A549 (cell line): ENCODE results near the gene TMEM253. TPM values are rescaled to one million over a fixed set of nuclear protein-coding genes. Genes with fewer than 3 reads are reported as not detected.

ENCODE experiments used
- ATAC-seq, 2 experiments: fragments of 200-7000 bp in 1 of 2; fragments of >200 bp in 1 of 2; cut with Nextera tagmentation in 1 of 2; cut with Tn5 transposase in 1 of 2; 3 replicates each; pipeline versions ENCODE4 v1.8.0 to v1.9.1; 2018 to 2020; ENCODE audit warnings: mild to moderate bottlenecking in 1 of 2, moderate library complexity in 1 of 2
- CTCF ChIA-PET: fragments of 300-600 bp; sonication (Branson Sonifier 250); formaldehyde crosslinking; extraction: SDS; loops from one replicate; lab custom pipeline; 2021; ENCODE audit warnings: antibody characterized with exemption, inconsistent platforms; lab: Yijun Ruan, JAX
- POLR2A ChIA-PET: fragments of 350-600 bp; formaldehyde crosslinking; extraction: SDS; loops from one replicate; lab custom pipeline; 2021; ENCODE audit warnings: antibody characterized with exemption, inconsistent platforms; lab: Yijun Ruan, JAX
- DNase-seq, 2 experiments: peaks; one replicate each; pipeline versions ENCODE4 v3.0.0 to v3.0.0-alpha.2; 2011 to 2016; ENCODE audit warnings: low read depth in 1 of 2, low spot score in 1 of 2
- FAIRE-seq: peaks from 2 replicates; lab custom pipeline; 2011; peaks lifted over from hg19 to GRCh38; lab: Jason Lieb, UNC
- H3K27ac ChIP-seq, 2 experiments: fragments of >200 bp; sonication (Bioruptor Twin); formaldehyde crosslinking; 3 replicates each; pipeline ENCODE4 v1.5.1; 2016 to 2017
- H3K4me1 ChIP-seq: fragments of >200 bp; sonication (Bioruptor Twin); formaldehyde crosslinking; 3 replicates; pipeline ENCODE4 v1.6.1; 2016
- H3K4me2 ChIP-seq: fragments of >200 bp; sonication (Bioruptor Twin); formaldehyde crosslinking; 3 replicates; pipeline ENCODE4 v1.6.1; 2016
- H3K4me3 ChIP-seq: fragments of >200 bp; sonication (Bioruptor Twin); formaldehyde crosslinking; 3 replicates; pipeline ENCODE4 v1.5.1; 2016
- H3K9me3 ChIP-seq: fragments of >200 bp; sonication (Bioruptor Twin); formaldehyde crosslinking; 3 replicates; pipeline ENCODE4 v1.6.1; 2016
- BHLHE40 ChIP-seq: IDR thresholded peaks from 2 replicates; pipeline ENCODE4 v1.6.1; 2012; ENCODE audit warnings: low read depth, low read length, inconsistent platforms
- CBX2 ChIP-seq: fragments of 200-600 bp; sonication (generic); IDR thresholded peaks from 2 replicates; pipeline ENCODE4 v1.6.1; 2016; ENCODE audit warnings: low read depth, mild to moderate bottlenecking, borderline replicate concordance
- CBX8 ChIP-seq: fragments of 200-600 bp; sonication (generic); IDR thresholded peaks from 2 replicates; pipeline ENCODE4 v1.6.1; 2016
- CHD4 ChIP-seq: fragments of 200-600 bp; sonication (generic); IDR thresholded peaks from 2 replicates; pipeline ENCODE4 v1.6.1; 2016; ENCODE audit warnings: antibody characterized with exemption, mild to moderate bottlenecking, borderline replicate concordance
- ESRRA ChIP-seq: fragments of 150-350 bp; IDR thresholded peaks from 2 replicates; pipeline ENCODE4 v1.6.1; 2014; ENCODE audit warnings: mild to moderate bottlenecking, low read length, borderline replicate concordance
- FOXS1 ChIP-seq: fragments of 250-450 bp; sonication (Bioruptor Pico); IDR thresholded peaks from 2 replicates; pipeline ENCODE4 v1.5.0; 2020; ENCODE audit warnings: mild to moderate bottlenecking, moderate library complexity
- GATA3 ChIP-seq: IDR thresholded peaks from 2 replicates; pipeline ENCODE4 v1.6.1; 2012; ENCODE audit warnings: borderline replicate concordance
- HMGXB4 ChIP-seq: fragments of 250-450 bp; sonication (Bioruptor Pico); IDR thresholded peaks from 2 replicates; pipeline ENCODE4 v1.5.0; 2021; ENCODE audit warnings: mild to moderate bottlenecking, moderate library complexity, borderline replicate concordance
- HOXB13 ChIP-seq: fragments of 250-450 bp; sonication (Bioruptor Pico); IDR thresholded peaks from 2 replicates; pipeline ENCODE4 v1.5.0; 2020; ENCODE audit warnings: low read depth, mild to moderate bottlenecking, moderate library complexity
- HOXB5 ChIP-seq: fragments of 250-450 bp; sonication (Bioruptor Pico); IDR thresholded peaks from 2 replicates; pipeline ENCODE4 v1.5.0; 2020; ENCODE audit warnings: mild to moderate bottlenecking, moderate library complexity
- JUN ChIP-seq, 2 experiments: fragments of >200 bp; sonication (Bioruptor Twin); formaldehyde crosslinking; IDR thresholded peaks; 2 replicates in 1 of 2; 3 replicates in 1 of 2; pipeline ENCODE4 v1.6.1; 2016 to 2017
- MAFK ChIP-seq: fragments of 450-650 bp; IDR thresholded peaks from 2 replicates; pipeline ENCODE4 v1.6.1; 2014; ENCODE audit not compliant: partially characterized antibody
- MAX ChIP-seq: IDR thresholded peaks from 2 replicates; pipeline ENCODE4 v1.6.1; 2012
- NFE2L2 ChIP-seq: fragments of 150-350 bp; conservative IDR thresholded peaks from 2 replicates; pipeline ENCODE4 v1.6.1; 2014; ENCODE audit warnings: low read length
- NPAS2 ChIP-seq: fragments of 250-450 bp; sonication (Bioruptor Pico); IDR thresholded peaks from 2 replicates; pipeline ENCODE4 v1.8.0; 2022; ENCODE audit warnings: mild to moderate bottlenecking, moderate library complexity, borderline replicate concordance
- NR3C1 ChIP-seq: fragments of >200 bp; sonication (Bioruptor Twin); formaldehyde crosslinking; IDR thresholded peaks from 3 replicates; pipeline ENCODE4 v1.6.1; 2017
- PHF8 ChIP-seq: fragments of 200-600 bp; sonication (generic); IDR thresholded peaks from 2 replicates; pipeline ENCODE4 v1.6.1; 2016; ENCODE audit warnings: low read depth, mild to moderate bottlenecking, antibody characterized with exemption, moderate library complexity, borderline replicate concordance
- RAD21 ChIP-seq, 2 experiments: fragments of >200 bp in 1 of 2; sonication (Bioruptor Twin) in 1 of 2; formaldehyde crosslinking in 1 of 2; IDR thresholded peaks in 1 of 2; conservative IDR thresholded peaks in 1 of 2; 2 replicates in 1 of 2; 3 replicates in 1 of 2; pipeline ENCODE4 v1.6.1; 2012 to 2018; ENCODE audit warnings: inconsistent platforms in 1 of 2
- RARB ChIP-seq: fragments of 250-450 bp; sonication (Bioruptor Pico); IDR thresholded peaks from 2 replicates; pipeline ENCODE4 v1.8.0; 2021; ENCODE audit warnings: mild to moderate bottlenecking, moderate library complexity
- SMC3 ChIP-seq: fragments of >200 bp; sonication (Bioruptor Twin); formaldehyde crosslinking; IDR thresholded peaks from 3 replicates; pipeline ENCODE4 v1.6.1; 2018; ENCODE audit warnings: inconsistent platforms
- ZFP36 ChIP-seq: fragments of 450-650 bp; IDR thresholded peaks from 2 replicates; pipeline ENCODE4 v1.6.1; 2014; ENCODE audit warnings: borderline replicate concordance; ENCODE audit not compliant: partially characterized antibody
- ZNF302 ChIP-seq: fragments of 250-450 bp; sonication (Bioruptor Pico); IDR thresholded peaks from 2 replicates; pipeline ENCODE4 v1.9.0; 2021; ENCODE audit warnings: inconsistent platforms, mild to moderate bottlenecking, moderate library complexity
- WGBS: methylation state at CpG from one replicate; pipeline ENCODE4 v1.1.6; 2017; ENCODE audit errors: missing lambda C conversion rate; 5-methylcytosine and 5-hydroxymethylcytosine counted together
- polyA plus RNA-seq, 4 experiments: library from polyadenylated mRNA; depleted of rRNA in 3 of 4; stranded (reverse); fragments of >200 nt; fragmentation: RNase III in 1 of 4; extraction: RNeasy Plus Mini Kit Qiagen cat#74134 plus additional on column Dnase treatment in 1 of 4; gene quantifications; 2 replicates in 3 of 4; 3 replicates in 1 of 4; pipeline ENCODE4 v1.2.3, GENCODE V29; 2011 to 2017
- TF ChIP-seq, protein P1 (sequence below): fragments of 200-600 bp; sonication (generic); IDR thresholded peaks from 2 replicates; pipeline ENCODE4 v1.6.1; 2016; ENCODE audit warnings: antibody characterized with exemption, mild to moderate bottlenecking, moderate library complexity

The TMEM253 gene
- polyA plus RNA-seq, 2 of the 4 experiments (the other 2 are of a cell fraction), result 0.54 to 0.81 TPM

DNA sequence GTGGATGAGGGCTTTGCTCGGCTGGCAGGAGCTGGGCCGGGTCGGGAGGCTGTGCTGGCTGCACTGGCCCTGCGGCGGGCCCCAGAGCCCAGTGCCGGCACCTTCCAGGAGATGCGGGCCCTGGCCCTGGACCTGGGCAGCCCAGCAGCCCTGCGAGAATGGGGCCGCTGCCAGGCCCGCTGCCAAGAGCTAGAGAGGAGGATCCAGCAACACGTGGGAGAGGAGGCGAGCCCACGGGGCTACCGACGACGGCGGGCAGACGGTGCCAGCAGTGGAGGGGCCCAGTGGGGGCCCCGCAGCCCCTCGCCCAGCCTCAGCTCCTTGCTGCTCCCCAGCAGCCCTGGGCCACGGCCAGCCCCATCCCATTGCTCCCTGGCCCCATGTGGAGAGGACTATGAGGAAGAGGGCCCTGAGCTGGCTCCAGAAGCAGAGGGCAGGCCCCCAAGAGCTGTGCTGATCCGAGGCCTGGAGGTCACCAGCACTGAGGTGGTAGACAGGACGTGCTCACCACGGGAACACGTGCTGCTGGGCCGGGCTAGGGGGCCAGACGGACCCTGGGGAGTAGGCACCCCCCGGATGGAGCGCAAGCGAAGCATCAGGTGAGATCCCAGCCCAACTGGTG is 19.2 kb upstream of the TMEM253 start:
- POLR2A ChIA-PET, result no interaction called here

GRCh38 chr14:21083565-21084325 is 17.1 kb upstream of the TMEM253 start:
- CTCF ChIA-PET, result interaction anchor here (1.1 to 15.5 kb wide), 10 partner anchors 8 to 72 kb away, joined by 3 to 369 read pairs (median 11); partner anchors contain the start of genes ARHGEF40, TMEM253 and ZNF219
- H3K4me2 ChIP-seq, result no peak overlapping the region
- no peak for TF ChIP-seq RAD21 (conservative IDR thresholded peaks at IDR 0.05 in 1 of 2, IDR thresholded peaks at IDR 0.05 in 1 of 2)
- no peak for TF ChIP-seq RARB (CRISPR knock-in tag)
- TF ChIP-seq GATA3, result no peak
- no peak for TF ChIP-seq HMGXB4 (CRISPR knock-in tag)
- TF ChIP-seq, protein P1, sequence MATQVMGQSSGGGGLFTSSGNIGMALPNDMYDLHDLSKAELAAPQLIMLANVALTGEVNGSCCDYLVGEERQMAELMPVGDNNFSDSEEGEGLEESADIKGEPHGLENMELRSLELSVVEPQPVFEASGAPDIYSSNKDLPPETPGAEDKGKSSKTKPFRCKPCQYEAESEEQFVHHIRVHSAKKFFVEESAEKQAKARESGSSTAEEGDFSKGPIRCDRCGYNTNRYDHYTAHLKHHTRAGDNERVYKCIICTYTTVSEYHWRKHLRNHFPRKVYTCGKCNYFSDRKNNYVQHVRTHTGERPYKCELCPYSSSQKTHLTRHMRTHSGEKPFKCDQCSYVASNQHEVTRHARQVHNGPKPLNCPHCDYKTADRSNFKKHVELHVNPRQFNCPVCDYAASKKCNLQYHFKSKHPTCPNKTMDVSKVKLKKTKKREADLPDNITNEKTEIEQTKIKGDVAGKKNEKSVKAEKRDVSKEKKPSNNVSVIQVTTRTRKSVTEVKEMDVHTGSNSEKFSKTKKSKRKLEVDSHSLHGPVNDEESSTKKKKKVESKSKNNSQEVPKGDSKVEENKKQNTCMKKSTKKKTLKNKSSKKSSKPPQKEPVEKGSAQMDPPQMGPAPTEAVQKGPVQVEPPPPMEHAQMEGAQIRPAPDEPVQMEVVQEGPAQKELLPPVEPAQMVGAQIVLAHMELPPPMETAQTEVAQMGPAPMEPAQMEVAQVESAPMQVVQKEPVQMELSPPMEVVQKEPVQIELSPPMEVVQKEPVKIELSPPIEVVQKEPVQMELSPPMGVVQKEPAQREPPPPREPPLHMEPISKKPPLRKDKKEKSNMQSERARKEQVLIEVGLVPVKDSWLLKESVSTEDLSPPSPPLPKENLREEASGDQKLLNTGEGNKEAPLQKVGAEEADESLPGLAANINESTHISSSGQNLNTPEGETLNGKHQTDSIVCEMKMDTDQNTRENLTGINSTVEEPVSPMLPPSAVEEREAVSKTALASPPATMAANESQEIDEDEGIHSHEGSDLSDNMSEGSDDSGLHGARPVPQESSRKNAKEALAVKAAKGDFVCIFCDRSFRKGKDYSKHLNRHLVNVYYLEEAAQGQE, result no peak
- TF ChIP-seq NPAS2, result no peak
- TF ChIP-seq CBX8, result no peak
- TF ChIP-seq SMC3, result no peak
- no peak for TF ChIP-seq ZNF302 (CRISPR knock-in tag)
- TF ChIP-seq NFE2L2, result no peak
- no peak for TF ChIP-seq FOXS1 (CRISPR knock-in tag)
- TF ChIP-seq MAX, result no peak
- TF ChIP-seq, all 56 proteins: peak for 0
- 83% methylated on average over 7 of the region's 11 CpGs for WGBS
- H3K4me1 ChIP-seq, result peaks cover 10% of the 10 kb centered on the region; the same call in 1 of the 3 replicates
- ATAC-seq (no peak), DNase-seq (no peak), FAIRE-seq (no peak)
- H3K4me3 ChIP-seq, result no peak overlapping the region
- POLR2A ChIA-PET, result interaction anchor here (0.6 kb wide), 1 partner anchor 268 kb away, joined by 3 read pairs; no protein-coding TSS in a partner anchor
- H3K27ac ChIP-seq, result no peak overlapping the region
- no peaks in the 10 kb centered on the region for H3K9me3 ChIP-seq

More for the DNA sequence above, 19.2 kb upstream of the TMEM253 start:
- no peak for DNase-seq
- CTCF ChIA-PET, result interaction anchor here (0.8 to 15.5 kb wide), 6 partner anchors 10 to 67 kb away, joined by 4 to 369 read pairs (median 34); partner anchors contain the start of genes ARHGEF40, TMEM253 and ZNF219
- peaks cover 6% of the 10 kb centered on the region; the same call in 1 of the 3 replicates for H3K4me1 ChIP-seq
- no peak for TF ChIP-seq HOXB5 (CRISPR knock-in tag)
- TF ChIP-seq CBX2, result no peak
- no peak for TF ChIP-seq CHD4
- TF ChIP-seq MAFK, result no peak
- no peak for TF ChIP-seq ZFP36
- TF ChIP-seq JUN (IDR thresholded peaks at IDR 0.05), result no peak
- no peak for TF ChIP-seq NR3C1
- no peak for TF ChIP-seq CBX8
- TF ChIP-seq HOXB13 (CRISPR knock-in tag), result no peak
- TF ChIP-seq BHLHE40, result no peak
- TF ChIP-seq PHF8, result no peak
- no peak for TF ChIP-seq ESRRA
- TF ChIP-seq, protein P1, result no peak
- H3K4me3 ChIP-seq, result no peak overlapping the region
- no peak overlapping the region for H3K27ac ChIP-seq
- H3K4me2 ChIP-seq, result no peak overlapping the region
- no peaks in the 10 kb centered on the region for H3K9me3 ChIP-seq
- no peak; a peak in 1 of 6 replicates for ATAC-seq
- FAIRE-seq, result no peak
- 83% methylated on average over 10 of the region's 30 CpGs for WGBS
